Putamen (tissue), 1 donor: ENCODE measurements around the gene ARL4C.

Experiments used
- DNase-seq: peaks from one replicate; pipeline ENCODE4 v3.0.0-alpha.2; 2016; ENCODE audit warnings: low spot score

The ARL4C gene

DNA sequence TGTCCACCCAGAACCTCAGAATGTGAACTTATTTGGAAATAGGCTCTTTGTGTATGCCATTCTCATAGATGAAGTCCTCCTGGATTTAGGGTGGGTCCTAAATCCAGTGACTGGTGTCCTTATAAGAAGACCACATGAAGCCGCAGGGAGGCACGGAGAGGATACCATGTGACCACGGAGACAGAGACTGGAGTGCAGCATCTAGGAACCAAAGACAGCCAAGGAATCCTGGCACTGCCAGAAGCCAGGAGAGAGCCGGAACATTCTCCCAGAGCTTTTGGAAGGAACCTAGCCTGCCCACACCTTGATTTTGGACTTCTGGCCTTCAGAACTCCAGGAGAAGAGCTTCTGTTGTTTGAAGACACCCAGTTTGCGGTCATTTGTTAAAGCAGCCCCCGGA is 49.7 kb downstream of the ARL4C start:
- no peak for DNase-seq

- DNase-seq = peak; percentile 30
Observed at GRCh38 chr2:234446404-234447076, 50.3 kb downstream of the ARL4C start.

GRCh38 chr2:234444893-234445292 is 52.0 kb downstream of the ARL4C start:
- DNase-seq = no peak

DNA sequence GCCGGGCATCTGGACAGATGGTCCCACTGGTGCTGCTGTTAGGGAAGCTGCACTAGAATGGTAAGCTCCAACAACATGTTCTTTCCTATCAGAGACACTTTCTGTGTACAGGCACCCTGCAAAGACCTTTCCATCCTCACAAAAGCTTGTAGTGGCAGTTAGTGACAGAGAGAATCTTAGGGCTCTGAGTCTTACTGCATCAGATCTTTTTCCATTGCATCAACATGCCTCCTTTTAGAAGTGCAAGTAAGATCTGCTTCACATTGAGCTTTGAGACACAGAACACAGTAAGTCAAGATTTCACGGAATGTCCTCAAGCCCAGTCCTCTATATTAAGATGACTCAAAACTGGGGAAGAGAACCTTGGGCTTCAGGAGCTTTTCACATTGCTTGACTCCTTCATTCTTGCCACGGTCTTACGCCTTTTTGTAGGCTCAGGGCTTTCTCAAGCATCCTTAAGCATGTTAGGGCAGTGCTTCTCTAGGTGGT is 52.6 kb downstream of the ARL4C start:
- no peak for DNase-seq
